GM19240 (cell line): Measurements from ENCODE around the gene CNNM3.

Experiments used
- DNase-seq: peaks from one replicate; pipeline ENCODE4 v3.0.0; 2011; ENCODE audit warnings: low spot score; ENCODE audit not compliant: insufficient read length

The CNNM3 gene

GRCh38 chr2:96877042-96877451 is 61.0 kb downstream of the CNNM3 start:
- DNase-seq: no peak

- DNase-seq: no peak
Measured at GRCh38 chr2:96877631-96878092, 61.6 kb downstream of the CNNM3 start.

- DNase-seq: no peak
Measured at GRCh38 chr2:96878171-96878570, 62.1 kb downstream of the CNNM3 start.

- no peak for DNase-seq
Measured at GRCh38 chr2:96878796-96879544, 62.9 kb downstream of the CNNM3 start.

- DNase-seq: no peak
Measured at GRCh38 chr2:96879545-96880040, 63.5 kb downstream of the CNNM3 start.

GRCh38 chr2:96880891-96881273 is 64.8 kb downstream of the CNNM3 start:
- no peak for DNase-seq

GRCh38 chr2:96881349-96882195 is 65.5 kb downstream of the CNNM3 start:
- no peak for DNase-seq

- no peak for DNase-seq
Measured at GRCh38 chr2:96882230-96882629, 66.2 kb downstream of the CNNM3 start.

- no peak for DNase-seq
Measured at GRCh38 chr2:96882906-96883305, 66.8 kb downstream of the CNNM3 start.

- DNase-seq: no peak
Measured at GRCh38 chr2:96883306-96883705, 67.2 kb downstream of the CNNM3 start.
